GM11168 (cell line): ENCODE measurements around the gene CFAP45.

Source experiments
- in situ Hi-C: fragments of 300-500 bp; cut with MboI; formaldehyde crosslinking; loops from one replicate; pipeline ENCODE4 v1.12.0; 2022; ENCODE audit warnings: low sequenced_read_pairs; ENCODE audit not compliant: unreplicated experiment

The CFAP45 gene

GRCh38 chr1:159884296-159884695 lies 15.7 kb downstream of the CFAP45 start:
- in situ Hi-C loops = no loop called here

GRCh38 chr1:159883134-159883533 lies 16.8 kb downstream of the CFAP45 start:
- in situ Hi-C loops = no loop called here

- in situ Hi-C loops = no loop called here
Measured at GRCh38 chr1:159882527-159882862, 17.5 kb downstream of the CFAP45 start.

GRCh38 chr1:159881622-159882526 lies 18.1 kb downstream of the CFAP45 start:
- in situ Hi-C loops = no loop called here

GRCh38 chr1:159880430-159880829 lies 19.5 kb downstream of the CFAP45 start:
- in situ Hi-C loops = no loop called here

GRCh38 chr1:159879977-159880376 lies 20.0 kb downstream of the CFAP45 start:
- in situ Hi-C loops = no loop called here

- in situ Hi-C loops = no loop called here
Measured at GRCh38 chr1:159879136-159879535, 20.8 kb downstream of the CFAP45 start.

- in situ Hi-C loops = no loop called here
Measured at GRCh38 chr1:159877695-159878444, 22.1 kb downstream of the CFAP45 start.

- in situ Hi-C loops = no loop called here
Measured at GRCh38 chr1:159873530-159874143, 26.3 kb downstream of the CFAP45 start.

GRCh38 chr1:159872891-159873290 lies 27.1 kb downstream of the CFAP45 start:
- in situ Hi-C loops = no loop called here

- in situ Hi-C loops = no loop called here
Measured at GRCh38 chr1:159870704-159871103, 29.3 kb downstream of the CFAP45 start.

- in situ Hi-C loops = no loop called here
Measured at GRCh38 chr1:159869607-159870006, 30.4 kb downstream of the CFAP45 start.

- in situ Hi-C loops = no loop called here
Measured at GRCh38 chr1:159869173-159869572, 30.8 kb downstream of the CFAP45 start.

- in situ Hi-C loops = no loop called here
Measured at GRCh38 chr1:159868766-159869165, 31.2 kb downstream of the CFAP45 start.

- in situ Hi-C loops = no loop called here
Measured at GRCh38 chr1:159867664-159868026, 32.3 kb downstream of the CFAP45 start.

- in situ Hi-C loops = no loop called here
Measured at GRCh38 chr1:159866905-159867663, 32.9 kb downstream of the CFAP45 start.

- in situ Hi-C loops = no loop called here
Measured at GRCh38 chr1:159866066-159866465, 33.9 kb downstream of the CFAP45 start.

GRCh38 chr1:159864262-159864661 lies 35.7 kb downstream of the CFAP45 start:
- in situ Hi-C loops = no loop called here

GRCh38 chr1:159862557-159862956 lies 37.4 kb downstream of the CFAP45 start, which contains the start of gene VSIG8:
Gene VSIG8, minus strand, starts transcription at chr1:159862657. Its CDS starts 136 bp downstream, at chr1:159862521.
- in situ Hi-C loops = no loop called here

- in situ Hi-C loops = no loop called here
Measured at GRCh38 chr1:159862031-159862430, 37.9 kb downstream of the CFAP45 start.
